ENCODE results near the gene HMGCR. TPM values are rescaled to one million over a fixed set of nuclear protein-coding genes. Genes with fewer than 3 reads are reported as not detected.

HMGCR gene
- total RNA-seq, 1 donor from 2014 or later, result 61.0 TPM

GRCh38 chr5:75340714-75341478 lies 3.9 kb downstream of the HMGCR start:
- intact Hi-C loops (cut with micrococcal nuclease), result no loop called here

- intact Hi-C loops (cut with micrococcal nuclease), result no loop called here
Measured at GRCh38 chr5:75341934-75342333, 4.9 kb downstream of the HMGCR start.

GRCh38 chr5:75342836-75343235 lies 5.8 kb downstream of the HMGCR start:
- intact Hi-C loops (cut with micrococcal nuclease), result no loop called here

DNA sequence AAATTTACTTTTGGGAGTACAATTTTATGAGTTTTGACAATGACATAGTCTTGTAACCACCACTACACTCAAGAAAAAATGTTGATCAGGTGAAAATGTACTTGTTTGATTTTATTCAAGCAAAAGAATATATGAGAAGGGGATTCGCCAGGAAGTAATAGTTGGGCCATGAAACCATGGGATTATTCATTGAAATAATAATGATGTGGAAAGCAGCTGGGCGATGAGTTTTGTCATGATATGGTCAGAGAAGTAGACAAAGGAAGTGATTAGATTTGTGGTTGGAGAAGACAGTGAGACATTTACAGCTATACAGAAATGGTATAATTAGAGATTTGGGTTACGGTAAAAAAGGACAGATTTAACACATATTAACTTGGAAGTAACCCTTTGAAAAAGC lies 11.2 kb downstream of the HMGCR start:
- intact Hi-C loops (cut with micrococcal nuclease), result no loop called here

- intact Hi-C loops (cut with micrococcal nuclease), result no loop called here
Measured at GRCh38 chr5:75349663-75350062, 12.6 kb downstream of the HMGCR start.

GRCh38 chr5:75351139-75351926 lies 14.3 kb downstream of the HMGCR start:
- intact Hi-C loops (cut with micrococcal nuclease), result no loop called here

- intact Hi-C loops (cut with micrococcal nuclease), result no loop called here
Measured at GRCh38 chr5:75355236-75355635, 18.2 kb downstream of the HMGCR start.

DNA sequence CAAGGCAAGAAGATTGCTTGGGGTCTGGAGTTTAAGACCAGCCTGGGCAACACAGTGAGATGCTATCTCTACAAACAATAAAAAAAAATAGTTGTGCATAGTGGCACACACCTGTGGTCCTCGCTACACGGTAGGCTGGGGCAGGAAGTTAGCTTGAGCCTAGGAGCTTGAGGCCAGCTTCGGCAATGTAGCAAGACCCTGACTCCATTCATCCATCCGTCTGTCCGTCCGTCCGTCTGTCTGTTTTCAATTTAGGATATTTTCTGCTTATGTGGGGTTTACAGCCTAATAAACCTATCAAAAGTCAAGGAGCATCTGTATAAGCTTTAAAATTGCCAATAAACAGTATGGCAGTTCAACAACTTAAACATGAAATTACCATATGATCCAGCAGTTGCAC lies 19.7 kb downstream of the HMGCR start:
- intact Hi-C loops (cut with micrococcal nuclease), result no loop called here

DNA sequence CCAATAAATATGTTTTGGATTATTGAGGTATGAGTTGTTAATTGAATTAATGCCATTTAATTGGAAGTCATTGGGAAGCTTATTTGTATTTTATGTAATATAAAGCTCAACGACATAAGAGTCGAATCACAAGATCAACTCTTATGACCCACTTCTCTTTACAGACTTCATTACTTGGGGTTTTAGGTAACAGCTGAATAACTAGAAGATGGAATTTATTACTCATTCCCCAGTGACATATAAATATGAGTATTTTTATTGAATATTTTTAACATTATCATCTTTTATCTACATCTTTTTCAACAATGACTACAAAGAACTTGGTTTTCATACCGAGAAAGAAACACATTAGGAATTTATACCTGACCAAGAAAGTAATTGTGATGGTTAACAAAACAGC lies 21.1 kb downstream of the HMGCR start:
- intact Hi-C loops (cut with micrococcal nuclease), result no loop called here

DNA sequence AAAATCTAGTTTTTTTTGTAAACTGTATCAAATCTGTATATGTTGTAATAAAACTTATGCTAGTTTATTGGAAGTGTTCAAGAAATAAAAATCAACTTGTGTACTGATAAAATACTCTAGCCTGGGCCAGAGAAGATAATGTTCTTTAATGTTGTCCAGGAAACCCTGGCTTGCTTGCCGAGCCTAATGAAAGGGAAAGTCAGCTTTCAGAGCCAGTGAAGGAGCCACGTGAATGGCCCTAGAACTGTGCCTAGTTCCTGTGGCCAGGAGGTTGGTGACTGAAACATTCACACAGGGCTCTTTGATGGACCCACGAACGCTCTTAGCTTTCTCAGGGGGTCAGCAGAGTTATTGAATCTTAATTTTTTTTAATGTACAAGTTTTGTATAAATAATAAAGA lies 24.3 kb downstream of the HMGCR start:
- intact Hi-C loops (cut with micrococcal nuclease), result no loop called here

DNA sequence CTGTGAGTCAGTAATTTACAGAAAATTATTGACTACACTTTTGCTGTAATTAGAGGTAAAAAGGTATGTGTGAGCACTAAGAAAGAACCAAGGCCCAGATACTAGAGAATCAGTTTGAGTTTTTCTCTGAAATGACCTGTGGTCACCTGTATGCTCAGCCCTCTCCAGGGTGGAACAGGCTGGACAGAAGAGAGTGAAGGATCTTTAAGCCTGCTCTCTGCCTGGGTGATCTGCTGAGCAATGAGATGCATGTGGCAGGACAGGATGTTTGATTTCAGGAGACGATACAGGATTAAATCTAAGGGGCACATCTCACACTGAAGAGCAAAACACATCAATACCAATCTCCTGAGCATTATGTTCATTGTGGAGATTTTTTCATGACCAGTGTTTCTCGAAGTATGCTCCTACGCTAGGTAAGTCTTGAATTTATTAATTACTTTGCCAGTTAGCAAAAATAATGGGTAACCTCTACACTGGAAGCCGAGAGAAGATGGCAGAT lies 25.5 kb downstream of the HMGCR start:
- intact Hi-C loops (cut with micrococcal nuclease), result no loop called here

DNA sequence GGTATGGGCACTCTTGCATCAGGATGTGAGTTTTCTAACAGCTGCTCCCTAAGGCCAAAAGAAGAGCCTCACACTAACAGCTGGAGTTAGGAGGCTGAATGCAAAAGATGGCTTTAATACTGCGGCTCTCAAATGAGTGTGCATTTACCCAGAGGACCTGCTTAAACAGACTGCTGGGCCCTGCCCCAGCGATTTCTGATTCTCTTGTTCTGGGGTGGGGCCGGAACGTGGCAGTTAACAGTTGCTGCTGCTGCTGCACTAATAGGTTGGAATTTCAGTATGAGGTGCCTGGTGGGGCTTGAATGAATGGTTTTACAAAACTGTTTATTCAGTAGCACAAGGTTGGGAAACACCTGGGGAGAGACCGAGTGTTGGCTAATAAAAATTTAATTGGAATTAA lies 26.1 kb downstream of the HMGCR start:
- intact Hi-C loops (cut with micrococcal nuclease), result no loop called here

DNA sequence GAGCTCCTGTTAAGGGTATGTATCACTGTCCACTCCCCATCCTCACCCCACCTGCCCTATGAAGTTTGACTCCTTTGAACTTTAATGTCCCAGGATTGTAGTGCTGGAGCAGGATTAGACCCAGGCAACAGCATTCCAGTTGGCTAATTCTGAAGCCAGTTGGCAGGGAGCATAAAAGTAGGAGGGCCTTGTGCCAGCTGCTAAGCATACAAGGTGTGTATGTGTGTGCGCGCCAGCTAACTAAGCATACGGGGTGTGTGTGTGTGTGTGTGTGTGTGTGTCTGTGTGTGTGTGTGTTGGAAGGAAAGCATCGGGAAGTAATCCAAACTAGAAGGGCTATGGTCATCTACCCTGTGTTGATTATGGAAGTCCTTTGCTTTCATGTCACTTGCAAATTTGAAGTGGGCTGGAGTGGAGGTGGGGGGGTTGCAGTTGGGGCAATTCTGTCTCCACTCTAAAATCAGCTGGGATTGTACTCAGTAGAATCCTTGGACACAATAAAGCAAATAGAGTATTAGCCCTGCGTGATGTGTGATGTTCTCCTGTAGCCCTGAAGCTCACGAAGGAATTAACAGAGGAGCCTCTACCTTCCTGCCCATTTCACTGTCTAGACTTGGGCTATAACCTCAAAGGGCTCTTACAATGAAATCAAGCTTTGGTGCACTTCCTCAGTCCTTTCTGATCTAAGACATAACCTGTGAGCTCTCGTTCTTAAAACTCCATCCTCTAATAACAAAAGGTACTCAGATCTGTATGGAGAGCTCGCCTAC lies 26.9 kb downstream of the HMGCR start:
- intact Hi-C loops (cut with micrococcal nuclease), result no loop called here

- intact Hi-C loops (cut with micrococcal nuclease), result no loop called here
Measured at GRCh38 chr5:75364571-75365280, 27.7 kb downstream of the HMGCR start.

DNA sequence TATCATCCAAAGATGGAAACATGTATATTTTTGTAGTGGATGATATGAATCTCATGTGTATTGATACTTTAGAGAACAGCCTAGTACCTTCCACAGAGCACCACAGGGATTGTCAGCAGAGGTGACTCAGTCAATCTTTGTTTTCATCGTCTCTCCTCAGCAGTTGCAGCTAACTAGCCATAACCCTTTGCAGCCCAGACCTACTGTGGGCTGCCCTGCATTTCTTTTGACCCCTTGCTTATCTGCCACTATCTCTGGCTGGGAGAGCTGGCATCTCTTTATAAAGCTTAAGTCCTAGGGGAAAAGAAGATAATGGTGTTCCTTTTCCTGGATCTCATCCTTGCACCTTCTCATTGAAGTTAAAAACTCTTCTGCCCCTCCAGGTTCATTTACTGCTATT lies 28.7 kb downstream of the HMGCR start:
- intact Hi-C loops (cut with micrococcal nuclease), result no loop called here

DNA sequence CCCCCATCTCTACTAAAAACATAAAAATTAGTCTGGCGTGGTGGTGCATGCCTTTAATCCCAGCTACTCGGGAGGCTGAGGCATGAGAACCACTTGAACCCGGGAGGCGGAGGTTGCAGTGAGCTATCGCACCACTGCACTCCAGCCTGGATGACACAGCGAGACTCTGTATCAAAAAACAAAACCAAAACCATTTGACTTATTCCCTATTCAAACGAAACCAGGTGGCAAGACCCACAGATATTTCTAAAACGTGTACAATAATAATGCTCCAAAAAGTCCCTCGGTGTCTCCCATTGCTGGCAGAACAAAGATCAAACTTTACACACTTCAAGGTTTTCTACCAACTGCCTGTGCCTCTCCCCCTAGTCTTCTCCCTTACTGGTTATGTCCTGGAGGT lies 29.8 kb downstream of the HMGCR start:
- intact Hi-C loops (cut with micrococcal nuclease), result no loop called here

- intact Hi-C loops (cut with micrococcal nuclease), result no loop called here
Measured at GRCh38 chr5:75367401-75367800, 30.4 kb downstream of the HMGCR start.

GRCh38 chr5:75368391-75368790 lies 31.4 kb downstream of the HMGCR start:
- intact Hi-C loops (cut with micrococcal nuclease), result no loop called here

DNA sequence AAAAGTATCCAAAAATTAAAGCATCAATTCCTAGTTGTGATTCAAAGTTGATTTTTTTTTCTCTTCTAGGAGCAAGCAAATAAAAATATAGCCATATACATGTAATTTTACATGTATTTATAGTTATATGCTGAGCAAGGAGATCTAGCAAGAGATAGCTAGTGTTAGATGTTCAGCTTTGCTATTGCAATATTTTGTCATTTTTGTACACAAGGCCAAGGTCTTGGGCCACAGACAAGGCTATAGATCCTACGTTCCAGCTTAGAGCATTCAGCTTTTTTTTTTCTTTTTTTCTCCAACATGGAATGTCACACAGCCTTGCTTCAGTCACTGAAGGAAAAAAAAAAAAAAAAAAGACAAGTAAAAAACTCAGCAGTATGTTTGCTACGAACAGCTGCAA lies 36.8 kb downstream of the HMGCR start:
- intact Hi-C loops (cut with micrococcal nuclease), result no loop called here

GRCh38 chr5:75374394-75374814 lies 37.4 kb downstream of the HMGCR start:
- intact Hi-C loops (cut with micrococcal nuclease), result no loop called here

GRCh38 chr5:75375414-75375813 lies 38.4 kb downstream of the HMGCR start:
- intact Hi-C loops (cut with micrococcal nuclease), result no loop called here
